SHP77 treated with DMSO at 0.1 percent for 48 hours (cell line): ENCODE data around the gene S100A9.
"Not testable (repeated sequence)": the region's sequence is repeated elsewhere in the genome, so short reads cannot be mapped to it uniquely, and the experiment has no call there.

Source experiments
- DNase-seq: peaks from one replicate; lab custom pipeline; 2025; lab: John Stamatoyannopoulos, UW

Gene S100A9

GRCh38 chr1:153345187-153346076 lies 12.2 kb upstream of the S100A9 start:
- no peak for DNase-seq

- DNase-seq, result no peak
These were observed 11.5 kb upstream of the S100A9 start for GRCh38 chr1:153346077-153346723.

- not testable (repeated sequence) for DNase-seq
These were observed 10.6 kb upstream of the S100A9 start for GRCh38 chr1:153347049-153347448.

GRCh38 chr1:153347856-153348255 lies 9.8 kb upstream of the S100A9 start:
- DNase-seq, result peak; percentile 23

GRCh38 chr1:153348511-153349362 lies 8.9 kb upstream of the S100A9 start, which contains the start of gene PGLYRP4:
PGLYRP4 (minus strand) TSS chr1:153348841; CDS start chr1:153347932, 909 bp downstream.
- no peak for DNase-seq

- no peak for DNase-seq
These were observed 8.0 kb upstream of the S100A9 start for GRCh38 chr1:153349363-153350320.

GRCh38 chr1:153350321-153350957 lies 7.2 kb upstream of the S100A9 start:
- DNase-seq, result no peak

GRCh38 chr1:153352523-153352922 lies 5.1 kb upstream of the S100A9 start:
- DNase-seq, result peak; percentile 68

- DNase-seq, result peak; percentile 38
These were observed 4.3 kb upstream of the S100A9 start for GRCh38 chr1:153353226-153353947.

- no peak for DNase-seq
These were observed 3.0 kb upstream of the S100A9 start for GRCh38 chr1:153354515-153355193.

- peak; percentile 74 for DNase-seq
These were observed 2.1 kb upstream of the S100A9 start for GRCh38 chr1:153355445-153356071.

- DNase-seq, result no peak
These were observed 1.1 kb upstream of the S100A9 start for GRCh38 chr1:153356392-153357075.

- DNase-seq, result no peak
These were observed 390 bp upstream of the S100A9 start for GRCh38 chr1:153357076-153357852.

GRCh38 chr1:153358691-153358975 lies 979 bp downstream of the S100A9 start:
- DNase-seq, result no peak

GRCh38 chr1:153359241-153359640 lies 1.6 kb downstream of the S100A9 start:
- DNase-seq, result no peak

- DNase-seq, result no peak
These were observed 2.5 kb downstream of the S100A9 start for GRCh38 chr1:153360190-153360589.

- DNase-seq, result no peak
These were observed 3.2 kb downstream of the S100A9 start for GRCh38 chr1:153360592-153361479.
